Stimulated activated CD4-positive, alpha-beta T cell treated with anti-CD3 and anti-CD28 coated beads, Interleukin-2, amount 100 ng/mL, for 48 hours (primary cell): ENCODE results near the gene MAP4K2.

ENCODE experiments used
- DNase-seq, 2 donors: peaks; one replicate each; pipeline ENCODE4 v3.0.0-alpha.2; 2020

MAP4K2 gene

GRCh38 chr11:64753380-64754123 lies 49.5 kb downstream of the MAP4K2 start:
- no peak for DNase-seq

DNA sequence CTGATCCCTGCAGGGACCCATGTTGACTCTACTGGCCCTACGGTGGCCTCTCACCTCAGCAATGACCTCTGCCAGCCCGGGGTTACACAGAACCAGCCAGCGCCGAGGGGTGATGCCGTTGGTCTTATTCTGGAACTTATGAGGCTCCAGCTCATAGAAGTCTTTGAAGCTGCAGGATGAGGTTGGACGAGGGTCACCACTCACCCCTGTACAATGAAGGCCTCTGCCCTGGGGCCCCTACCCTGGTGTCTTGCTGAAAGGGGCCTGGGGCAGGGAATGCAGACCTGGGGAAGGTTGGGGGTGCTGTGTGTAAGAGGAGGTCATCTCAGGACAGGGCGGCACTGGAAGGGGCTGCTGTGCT lies 50.0 kb downstream of the MAP4K2 start:
- no peak for DNase-seq

DNA sequence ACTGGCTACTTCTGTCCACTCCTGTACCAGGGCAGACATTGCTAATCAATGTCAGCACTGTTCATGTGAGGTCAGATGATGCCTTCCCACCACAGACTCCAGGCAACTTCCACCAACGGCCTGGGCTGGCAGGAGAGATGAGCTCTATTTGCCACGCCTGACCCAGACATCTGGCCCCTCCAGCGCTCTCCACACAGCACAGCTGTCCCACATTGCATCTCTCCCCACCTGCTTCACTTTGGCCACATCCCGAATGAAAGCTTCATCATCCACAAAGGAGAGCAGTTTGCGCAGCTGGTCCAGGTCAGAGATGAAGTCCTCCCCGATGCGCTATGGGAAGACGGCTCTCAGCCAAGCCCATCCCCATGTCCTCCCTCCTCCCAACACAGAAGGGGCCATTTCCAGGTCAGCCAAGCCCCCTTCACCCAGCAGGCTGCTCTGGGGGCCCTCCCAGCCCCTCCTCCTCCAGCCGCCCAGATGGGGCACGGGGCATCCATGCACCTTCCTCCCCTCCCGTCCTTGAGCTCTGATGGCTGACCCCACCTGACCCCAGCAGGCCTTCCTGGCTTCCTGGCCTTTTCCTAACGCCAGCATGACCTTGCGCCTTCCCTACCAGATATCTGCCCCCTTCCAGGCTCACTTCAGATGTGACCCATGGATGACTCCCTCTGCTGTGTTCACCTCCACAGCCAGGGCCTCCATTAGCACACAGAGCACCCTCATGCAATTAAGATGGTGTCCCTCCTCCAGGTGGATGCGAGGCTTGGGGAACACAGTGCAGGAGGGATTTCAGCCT lies 50.6 kb downstream of the MAP4K2 start:
- no peak for DNase-seq

- no peak for DNase-seq
Measured at GRCh38 chr11:64751580-64751979, 51.4 kb downstream of the MAP4K2 start.

DNA sequence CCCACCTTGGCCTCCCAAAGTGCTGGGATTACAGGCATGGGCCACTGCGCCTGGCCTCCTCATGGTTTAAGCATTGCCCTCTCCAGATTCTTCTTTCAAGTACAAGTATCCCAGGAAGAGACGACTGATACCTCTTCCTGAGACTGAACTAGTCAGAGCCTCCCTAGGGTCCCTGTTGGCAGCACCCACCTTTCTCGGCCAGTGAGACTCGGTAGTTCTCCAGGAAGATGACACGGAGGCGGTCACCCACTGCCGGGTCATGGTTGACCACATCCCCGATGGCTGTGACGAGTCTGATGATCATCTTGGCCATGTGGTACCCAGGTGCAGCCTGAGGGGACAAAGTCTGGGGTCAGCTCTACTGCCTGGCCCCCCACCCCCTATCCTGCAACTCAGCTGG lies 51.9 kb downstream of the MAP4K2 start:
- DNase-seq = no peak

GRCh38 chr11:64750361-64751054 lies 52.5 kb downstream of the MAP4K2 start:
- DNase-seq = no peak

GRCh38 chr11:64747961-64748665 lies 54.9 kb downstream of the MAP4K2 start:
- DNase-seq = no peak

GRCh38 chr11:64746486-64746885 lies 56.5 kb downstream of the MAP4K2 start:
- DNase-seq = no peak

GRCh38 chr11:64745521-64746328 lies 57.3 kb downstream of the MAP4K2 start:
- no peak for DNase-seq

- DNase-seq = no peak
Measured at GRCh38 chr11:64745189-64745520, 57.9 kb downstream of the MAP4K2 start.

GRCh38 chr11:64744544-64745188 lies 58.3 kb downstream of the MAP4K2 start:
- DNase-seq = no peak

DNA sequence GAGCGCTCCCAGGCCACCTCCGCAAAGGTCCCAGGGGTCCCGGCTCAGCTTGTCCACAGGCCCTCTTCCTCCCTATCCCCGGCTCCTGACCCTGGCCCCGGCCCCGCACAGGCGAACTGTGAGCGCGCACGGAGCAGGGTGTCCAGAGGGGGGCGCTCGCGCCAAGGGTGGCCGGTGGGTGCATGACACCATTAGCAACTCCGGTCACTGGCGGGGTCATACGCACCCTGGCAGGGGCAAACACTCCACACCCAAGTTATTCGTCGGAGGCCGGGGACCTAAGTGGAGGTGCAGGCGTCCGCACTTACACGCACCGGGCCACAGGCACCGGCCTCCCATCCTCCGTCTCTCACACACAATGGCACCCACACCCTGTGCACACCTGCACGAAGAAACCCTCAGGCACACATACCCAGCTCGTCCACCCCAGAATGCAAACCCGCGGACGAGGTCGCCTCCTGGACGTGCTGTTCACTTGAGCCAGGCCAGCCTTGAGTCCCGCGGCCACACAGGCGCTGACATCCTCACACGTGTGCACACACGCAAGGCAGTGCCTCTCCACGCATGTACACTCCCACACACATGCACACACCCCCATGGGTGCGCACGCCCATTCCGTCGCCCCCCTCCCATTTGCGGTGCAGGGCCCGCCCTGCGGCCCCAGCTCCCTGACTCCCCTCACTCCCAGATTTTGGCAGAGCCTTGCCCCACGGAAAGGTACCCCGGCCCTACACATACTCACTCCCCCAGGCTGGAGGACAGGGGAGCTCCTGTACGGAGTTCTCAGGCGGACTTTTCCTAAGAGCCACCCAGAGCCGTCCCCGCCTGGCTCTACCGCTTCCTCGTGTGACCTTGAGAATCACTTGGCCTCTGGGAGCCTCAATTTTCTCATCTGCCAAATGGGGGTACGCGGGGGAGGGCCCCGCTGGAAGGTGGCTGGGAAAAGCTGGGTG lies 59.1 kb downstream of the MAP4K2 start, which contains the start of gene RASGRP2:
RASGRP2 (minus strand) TSS at position 552 of the 953 bp plus-strand sequence. CDS start 1,276 bp downstream, outside the sequence.
- DNase-seq = peak; percentile 73 to 81

DNA sequence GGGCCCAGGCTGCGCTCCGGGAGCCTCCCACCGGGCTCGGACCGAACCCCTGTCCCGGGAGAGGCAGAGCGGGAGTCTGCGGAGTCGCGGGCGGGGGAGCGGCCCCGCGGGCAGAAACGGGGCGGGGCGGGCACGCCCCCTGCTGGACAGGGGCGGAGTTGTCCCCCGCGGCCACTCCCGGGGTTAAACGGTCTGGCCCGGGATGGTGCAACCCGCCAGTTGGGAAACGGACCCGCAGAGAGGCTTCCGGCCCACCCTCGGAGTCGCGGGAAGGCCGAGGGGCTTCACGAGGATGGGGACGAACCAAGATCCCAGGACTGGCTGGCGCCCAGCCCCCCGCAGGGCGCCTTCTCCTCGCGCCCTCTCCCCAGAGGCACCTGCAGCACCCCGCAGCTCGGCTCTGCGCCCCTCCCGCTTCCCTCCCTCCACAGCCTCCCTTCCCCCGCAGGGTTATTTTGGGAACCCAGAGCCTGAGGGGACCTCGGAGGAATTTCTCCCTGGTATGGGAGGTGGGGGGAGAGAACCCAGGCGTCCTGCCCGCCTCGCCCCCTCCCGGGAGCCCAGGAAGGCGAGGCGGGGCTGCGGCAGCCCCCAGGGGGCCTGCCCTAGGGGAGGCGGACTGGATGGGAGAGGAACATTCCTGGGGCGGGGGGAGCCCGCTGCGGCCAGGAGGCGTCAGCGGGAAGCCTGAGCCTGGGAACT lies 60.0 kb downstream of the MAP4K2 start:
- DNase-seq = peak; percentile 73 to 84

- no peak for DNase-seq
Measured at GRCh38 chr11:64742087-64742888, 60.7 kb downstream of the MAP4K2 start.

- no peak for DNase-seq
Measured at GRCh38 chr11:64741375-64742086, 61.5 kb downstream of the MAP4K2 start.

DNA sequence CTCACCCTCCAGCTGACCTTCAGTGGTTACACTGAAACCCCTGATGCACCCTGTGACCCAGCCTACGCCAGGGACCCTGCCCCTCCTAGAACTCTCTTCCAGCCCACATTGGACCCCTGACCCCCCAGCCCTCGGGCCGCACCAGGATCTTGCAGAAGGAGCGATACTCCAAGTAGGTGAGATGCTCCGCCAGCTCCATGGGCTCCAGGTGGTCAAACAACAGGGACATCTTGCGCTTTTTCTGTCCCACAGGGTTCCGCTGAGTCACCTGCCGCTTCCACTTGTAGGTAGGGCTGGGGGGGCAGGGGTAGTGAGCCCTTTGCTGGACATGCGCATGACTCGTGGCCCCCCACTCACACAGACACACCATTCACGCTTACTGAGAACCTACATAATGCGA lies 63.1 kb downstream of the MAP4K2 start:
- no peak for DNase-seq

DNA sequence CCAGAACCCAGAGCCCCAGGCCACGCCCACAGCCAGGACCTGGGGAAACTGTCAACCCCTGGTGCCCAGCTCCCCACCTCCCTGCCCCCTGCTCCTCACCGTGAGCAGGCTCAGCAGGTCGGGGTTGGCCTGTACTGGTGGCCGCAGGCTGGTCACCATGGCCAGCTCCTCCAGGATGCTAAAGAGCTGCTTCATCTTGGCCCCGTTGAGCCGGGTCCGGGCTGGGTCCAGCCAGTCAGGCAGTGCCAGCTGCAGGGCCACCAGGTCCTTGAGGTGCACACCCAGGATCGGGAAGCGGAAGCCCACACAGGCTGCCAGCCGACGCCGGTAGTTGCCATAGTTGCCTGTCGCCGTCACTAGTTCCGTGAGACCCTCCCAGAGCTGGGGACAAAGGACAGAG lies 66.4 kb downstream of the MAP4K2 start:
- DNase-seq = no peak

DNA sequence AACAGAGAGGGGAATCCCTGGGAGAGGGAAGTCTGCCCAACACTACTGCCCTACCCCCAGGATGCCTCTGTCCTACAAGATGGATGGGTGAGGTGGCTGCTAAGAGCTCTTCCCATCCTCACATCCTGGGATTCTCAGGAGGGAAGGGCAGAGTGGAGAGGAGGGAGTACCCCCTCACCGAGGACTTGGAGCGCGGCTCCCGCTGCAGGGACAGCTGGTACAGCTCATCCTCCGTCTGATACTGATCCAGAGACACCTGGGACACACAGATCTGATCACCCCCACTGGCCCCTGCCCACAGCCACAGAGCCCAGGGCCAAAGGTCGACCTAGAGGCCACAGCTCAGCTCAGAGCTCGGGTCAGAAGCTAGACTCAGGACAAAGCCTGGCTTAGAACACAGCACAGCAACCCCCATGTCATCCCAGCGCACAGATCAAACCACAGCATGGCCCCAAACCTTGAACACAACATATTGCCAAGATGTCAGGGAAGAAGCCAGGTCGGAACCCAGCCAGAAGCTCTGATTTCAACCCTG lies 67.2 kb downstream of the MAP4K2 start:
- no peak for DNase-seq
